H9 (cell line): Measurements from ENCODE around the gene PNKD. TPM values are rescaled to one million over a fixed set of nuclear protein-coding genes. Genes with fewer than 3 reads are reported as not detected.

Source experiments
- DNase-seq: peaks from one replicate; pipeline ENCODE4 v3.0.0-alpha.2; 2017
- H2AFZ ChIP-seq: one replicate; pipeline ENCODE4 v1.6.1; 2013; ENCODE audit warnings: mild to moderate bottlenecking, low read length, control low read depth, moderate library complexity
- H2AK5ac ChIP-seq: 2 replicates; pipeline ENCODE4 v1.6.1; 2013; ENCODE audit warnings: low read length, control low read depth, mixed read lengths; ENCODE audit not compliant: insufficient read length
- H2BK120ac ChIP-seq: one replicate; pipeline ENCODE4 v1.6.1; 2013; ENCODE audit warnings: low read depth, mild to moderate bottlenecking, low read length, control low read depth, inconsistent platforms; ENCODE audit not compliant: poor library complexity, severe bottlenecking
- H2BK12ac ChIP-seq: 2 replicates; pipeline ENCODE4 v1.6.1; 2013; ENCODE audit warnings: low read length, control low read depth, mixed read lengths, low read depth; ENCODE audit not compliant: insufficient read length
- H2BK15ac ChIP-seq: 2 replicates; pipeline ENCODE4 v1.6.1; 2013; ENCODE audit warnings: low read depth, low read length, control low read depth
- H2BK20ac ChIP-seq: one replicate; pipeline ENCODE4 v1.6.1; 2013; ENCODE audit warnings: low read depth, mild to moderate bottlenecking, low read length, control low read depth, inconsistent platforms; ENCODE audit not compliant: poor library complexity, severe bottlenecking
- H2BK5ac ChIP-seq: 2 replicates; pipeline ENCODE4 v1.6.1; 2013; ENCODE audit warnings: low read length, control low read depth, mixed read lengths; ENCODE audit not compliant: insufficient read length
- H3K14ac ChIP-seq: 2 replicates; pipeline ENCODE4 v1.6.1; 2013; ENCODE audit warnings: low read length, control low read depth; ENCODE audit not compliant: insufficient read depth
- H3K18ac ChIP-seq: 2 replicates; pipeline ENCODE4 v1.6.1; 2013; ENCODE audit warnings: low read depth, mild to moderate bottlenecking, mixed read lengths, low read length, control low read depth; ENCODE audit not compliant: insufficient read length
- H3K23ac ChIP-seq: 2 replicates; pipeline ENCODE4 v1.6.1; 2013; ENCODE audit warnings: low read length, control low read depth, mixed read lengths, low read depth; ENCODE audit not compliant: insufficient read length
- H3K23me2 ChIP-seq: 2 replicates; pipeline ENCODE4 v1.6.1; 2013; ENCODE audit warnings: low read depth, mild to moderate bottlenecking, mixed read lengths, low read length, control low read depth; ENCODE audit not compliant: insufficient read length, poor library complexity, severe bottlenecking
- H3K27ac ChIP-seq: 2 replicates; pipeline ENCODE4 v1.5.1; 2013; ENCODE audit warnings: low read length, control low read depth, mixed read lengths, low read depth; ENCODE audit not compliant: insufficient read length
- H3K27me3 ChIP-seq: 2 replicates; pipeline ENCODE4 v1.6.1; 2013; ENCODE audit warnings: low read length, control low read depth, inconsistent platforms; ENCODE audit not compliant: insufficient read depth
- H3K4ac ChIP-seq: 2 replicates; pipeline ENCODE4 v1.6.1; 2013; ENCODE audit warnings: low read depth, mild to moderate bottlenecking, control low read depth, inconsistent platforms, low read length, moderate library complexity
- H3K4me1 ChIP-seq: 2 replicates; pipeline ENCODE4 v1.6.1; 2013; ENCODE audit warnings: low read length, control low read depth, inconsistent platforms; ENCODE audit not compliant: insufficient read depth
- H3K4me2 ChIP-seq: 2 replicates; pipeline ENCODE4 v1.6.1; 2013; ENCODE audit warnings: low read length, control low read depth, mixed read lengths; ENCODE audit not compliant: insufficient read length, insufficient read depth
- H3K56ac ChIP-seq: 2 replicates; pipeline ENCODE4 v1.6.1; 2013; ENCODE audit warnings: low read depth, mild to moderate bottlenecking, mixed read lengths, low read length, control low read depth; ENCODE audit not compliant: insufficient read length
- H3K79me1 ChIP-seq: 2 replicates; pipeline ENCODE4 v1.6.1; 2013; ENCODE audit warnings: low read depth, mild to moderate bottlenecking, moderate library complexity, low read length, control low read depth, inconsistent platforms; ENCODE audit not compliant: insufficient read depth, poor library complexity, severe bottlenecking
- H3K79me2 ChIP-seq: 2 replicates; pipeline ENCODE4 v1.6.1; 2013; ENCODE audit warnings: low read length, control low read depth, inconsistent platforms; ENCODE audit not compliant: insufficient read depth
- H3K9ac ChIP-seq: 2 replicates; pipeline ENCODE4 v1.6.1; 2013; ENCODE audit warnings: low read length, control low read depth, mixed read lengths; ENCODE audit not compliant: insufficient read length; ENCODE audit errors: extremely low read depth
- H3K9me3 ChIP-seq: one replicate; pipeline ENCODE4 v1.6.1; 2013; ENCODE audit warnings: low read depth, low read length, inconsistent platforms; ENCODE audit not compliant: control insufficient read depth
- H3T11ph ChIP-seq: one replicate; pipeline ENCODE4 v1.6.1; 2013; ENCODE audit warnings: mild to moderate bottlenecking, low read length, control low read depth, inconsistent platforms
- H4K20me1 ChIP-seq: one replicate; pipeline ENCODE4 v1.6.1; 2013; ENCODE audit not compliant: control insufficient read depth, insufficient read length, insufficient read depth
- H4K5ac ChIP-seq: 2 replicates; pipeline ENCODE4 v1.6.1; 2013; ENCODE audit warnings: low read depth, mild to moderate bottlenecking, mixed read lengths, low read length, control low read depth; ENCODE audit not compliant: insufficient read length
- H4K8ac ChIP-seq: replicated peaks from 2 replicates; pipeline ENCODE4 v1.6.1; 2013; ENCODE audit warnings: low read length, control low read depth, mixed read lengths, low read depth; ENCODE audit not compliant: insufficient read length
- H4K91ac ChIP-seq: 2 replicates; pipeline ENCODE4 v1.6.1; 2013; ENCODE audit warnings: low read depth, mild to moderate bottlenecking, moderate library complexity, mixed read lengths, low read length, control low read depth; ENCODE audit not compliant: insufficient read length
- H3K27ac Mint-ChIP-seq, 3 experiments: 2 replicates in 2 of 3; 3 replicates in 1 of 3; pipeline ENCODE4 v1.8.0; 2020 to 2021; ENCODE audit warnings: mixed read lengths in 3 of 3, mild to moderate bottlenecking in 1 of 3, moderate library complexity in 1 of 3
- H3K27me3 Mint-ChIP-seq: 2 replicates; pipeline ENCODE4 v1.8.0; 2021; ENCODE audit warnings: low read depth, mild to moderate bottlenecking, moderate library complexity, mixed read lengths
- H3K36me3 Mint-ChIP-seq, 3 experiments: 2 replicates in 2 of 3; 3 replicates in 1 of 3; pipeline ENCODE4 v1.8.0; 2020 to 2021; ENCODE audit warnings: low read depth in 3 of 3, mixed read lengths in 3 of 3; ENCODE audit not compliant: insufficient read depth in 1 of 3
- H3K4me1 Mint-ChIP-seq, 2 experiments: 2 replicates each; pipeline ENCODE4 v1.8.0; 2020; ENCODE audit warnings: mixed read lengths in 2 of 2
- H3K4me3 Mint-ChIP-seq, 2 experiments: 2 replicates in 1 of 2; 3 replicates in 1 of 2; pipeline ENCODE4 v1.8.0; 2020 to 2021; ENCODE audit warnings: mild to moderate bottlenecking in 2 of 2, mixed read lengths in 2 of 2, moderate library complexity in 1 of 2
- H3K9me3 Mint-ChIP-seq, 2 experiments: 2 replicates in 1 of 2; 3 replicates in 1 of 2; pipeline ENCODE4 v1.8.0; 2020; ENCODE audit warnings: mild to moderate bottlenecking in 2 of 2, mixed read lengths in 2 of 2, moderate library complexity in 1 of 2
- CTCF ChIP-seq: fragments of 200-600 bp; sonication (generic); conservative IDR thresholded peaks from 3 replicates; pipeline ENCODE4 v1.8.0; 2021; ENCODE audit warnings: antibody characterized with exemption, mild to moderate bottlenecking
- WGBS: extraction: QIAGEN DNeasy Blood & Tissue Kit; methylation state at CpG from one replicate; pipeline ENCODE4 v1.1.7; 2013; ENCODE audit warnings: missing lambda C conversion rate, low lambda C conversion rate, mixed read lengths; ENCODE audit not compliant: insufficient read length; ENCODE audit errors: extremely low coverage; 5-methylcytosine and 5-hydroxymethylcytosine counted together
- total RNA-seq: library from RNA; stranded (reverse); gene quantifications from 2 replicates; pipeline ENCODE4 v1.2.1, GENCODE V29; 2021

Gene PNKD
- total RNA-seq, 1 experiment from 2014 or later: 31.6 TPM

- Histone ChIP-seq H4K20me1 (no peaks in the 10 kb centered on the region), H3K9me3 (no peaks in the 10 kb centered on the region), H3K23me2 (peaks cover 11% of the 10 kb centered on the region), H3K79me1 (peaks cover 17% of the 10 kb centered on the region), H3K79me2 (peaks cover 49% of the 10 kb centered on the region), H2BK120ac (no peak overlapping the region), H2BK20ac (no peak overlapping the region), H2BK15ac (no peak overlapping the region), H2AFZ (no peak overlapping the region), H2AK5ac (no peak overlapping the region), H4K91ac (no peak overlapping the region), H3K18ac (no peak overlapping the region), H3K23ac (no peak overlapping the region), H3K27ac (no peak overlapping the region), H2BK12ac (no peak overlapping the region), H3K4me2 (no peak overlapping the region), H3K27me3 (no peaks in the 10 kb centered on the region), H3K56ac (no peak overlapping the region), H3K4ac (no peak overlapping the region), H3K14ac (no peak overlapping the region), H4K8ac (no peak overlapping the region), H3K4me1 (0 out of 2 replicates have a peak, but pooled peaks cover 3% of the 10 kb centered on the region), H3T11ph (no peak overlapping the region), H2BK5ac (no peak overlapping the region), H4K5ac (no peak overlapping the region), H3K9ac (no peak overlapping the region)
- H3K27me3 Mint-ChIP-seq: no peaks in the 10 kb centered on the region
- H3K4me1 Mint-ChIP-seq: peaks cover 28 to 29% of the 10 kb centered on the region in 2 experiments
- TF ChIP-seq CTCF: no peak
- H3K36me3 Mint-ChIP-seq: peaks cover 0 to 35% (median 35%) of the 10 kb centered on the region in 3 experiments; a peak in 5 of 7 replicates
- no peaks in the 10 kb centered on the region for H3K9me3 Mint-ChIP-seq
- H3K4me3 Mint-ChIP-seq: no peak overlapping the region
- peak overlapping the region in 1 of 3 experiments; percentile 59; a peak in 1 of 7 replicates for H3K27ac Mint-ChIP-seq
- no peak for DNase-seq
- no CpG with 5 or more reads among the region's 5 CpGs for WGBS
These were observed 49.3 kb upstream of the PNKD start for GRCh38 chr2:218221000-218221399.
